DMS79 (cell line): Measurements from ENCODE around the gene CLMN.

Experiments used
- DNase-seq: peaks from one replicate; lab custom pipeline; 2025; lab: John Stamatoyannopoulos, UW

Gene CLMN

DNA sequence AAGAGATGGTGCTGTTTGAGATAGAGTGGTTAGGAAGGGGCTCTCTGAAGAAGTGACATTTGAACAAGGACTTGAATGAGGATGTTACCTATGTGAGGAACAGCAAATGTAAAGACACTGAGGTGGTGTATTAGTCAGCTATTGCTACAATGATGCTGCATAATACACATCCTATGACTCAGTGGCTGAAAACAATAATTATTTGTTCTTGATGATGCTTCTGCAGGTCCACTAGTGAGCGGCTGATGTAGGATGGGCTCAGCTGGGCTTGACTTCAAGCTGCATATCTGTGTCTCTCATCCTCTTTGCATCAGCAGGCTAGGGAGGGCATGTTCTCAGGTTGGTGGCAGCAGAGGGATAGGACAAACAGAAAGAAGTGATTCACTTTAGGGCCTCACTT is 21.4 kb upstream of the CLMN start:
- no peak for DNase-seq

DNA sequence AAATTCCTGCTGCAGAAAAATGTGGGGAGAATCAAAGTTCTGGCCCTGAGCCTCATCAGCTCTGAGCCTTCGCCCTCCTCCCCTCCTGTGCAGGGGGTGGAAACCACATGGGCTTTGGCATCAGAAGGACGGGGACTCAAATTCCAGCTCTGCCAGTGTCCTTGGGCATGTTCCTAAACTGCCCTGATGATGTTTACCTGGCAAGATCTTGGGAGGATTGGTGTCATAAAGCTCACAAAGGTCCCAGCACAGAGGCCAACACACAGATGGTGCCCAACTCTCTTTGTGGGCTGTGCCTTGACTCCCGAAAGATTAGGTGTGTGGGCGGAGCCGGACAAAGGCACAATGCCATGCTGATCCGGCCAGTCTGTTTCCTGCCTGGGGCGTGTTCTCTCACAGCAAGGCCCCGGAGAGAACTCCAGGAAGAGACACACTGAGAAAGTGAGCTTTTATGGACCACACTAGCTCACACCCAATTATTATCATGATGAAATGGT is 20.5 kb upstream of the CLMN start:
- DNase-seq = no peak

DNA sequence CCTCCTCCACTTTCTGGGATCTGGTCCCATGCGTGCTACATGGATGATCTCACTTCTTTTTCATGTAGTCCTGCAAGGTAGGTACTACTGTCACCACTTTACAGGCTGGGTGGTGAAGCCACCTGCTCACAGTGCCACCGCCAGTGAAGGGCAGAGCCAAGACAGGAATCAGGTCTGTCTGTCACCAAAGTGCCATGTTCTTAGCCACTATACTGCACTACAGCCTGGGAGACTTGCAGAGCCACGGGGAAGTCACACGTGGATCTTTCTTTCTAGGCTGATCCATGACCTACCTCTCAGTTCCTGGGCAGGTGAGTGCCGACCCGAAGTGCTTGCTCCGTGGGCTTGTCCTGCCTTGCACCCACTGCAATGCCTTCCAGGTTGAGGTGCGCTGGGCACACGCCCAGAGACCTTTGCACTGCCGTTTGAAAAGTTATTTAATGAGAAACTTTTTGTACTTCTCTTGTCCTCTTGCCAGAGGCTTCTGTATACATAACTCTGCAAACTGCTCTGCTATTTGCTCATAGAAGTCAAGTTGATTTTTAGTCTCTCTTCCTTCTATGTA is 19.7 kb upstream of the CLMN start:
- no peak for DNase-seq

DNA sequence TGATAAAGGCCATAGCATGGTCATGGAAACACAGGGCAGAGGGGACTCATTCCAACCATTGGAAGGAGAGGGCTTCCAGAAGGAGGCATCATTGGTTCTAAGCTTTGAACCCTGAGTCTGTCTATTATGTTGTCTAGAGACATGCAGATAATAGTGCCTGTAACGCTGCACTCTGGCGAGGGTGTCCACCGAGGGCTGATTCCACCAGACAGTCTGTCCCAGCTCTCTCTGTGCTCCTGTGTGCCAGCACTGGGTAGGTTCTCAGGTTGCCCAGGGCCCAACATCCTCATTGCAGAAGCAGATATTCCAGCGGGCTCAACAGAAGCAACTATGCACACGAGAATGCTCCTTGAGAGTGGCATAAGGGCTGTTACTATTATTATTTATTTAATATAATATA is 18.7 kb upstream of the CLMN start:
- no peak for DNase-seq

DNA sequence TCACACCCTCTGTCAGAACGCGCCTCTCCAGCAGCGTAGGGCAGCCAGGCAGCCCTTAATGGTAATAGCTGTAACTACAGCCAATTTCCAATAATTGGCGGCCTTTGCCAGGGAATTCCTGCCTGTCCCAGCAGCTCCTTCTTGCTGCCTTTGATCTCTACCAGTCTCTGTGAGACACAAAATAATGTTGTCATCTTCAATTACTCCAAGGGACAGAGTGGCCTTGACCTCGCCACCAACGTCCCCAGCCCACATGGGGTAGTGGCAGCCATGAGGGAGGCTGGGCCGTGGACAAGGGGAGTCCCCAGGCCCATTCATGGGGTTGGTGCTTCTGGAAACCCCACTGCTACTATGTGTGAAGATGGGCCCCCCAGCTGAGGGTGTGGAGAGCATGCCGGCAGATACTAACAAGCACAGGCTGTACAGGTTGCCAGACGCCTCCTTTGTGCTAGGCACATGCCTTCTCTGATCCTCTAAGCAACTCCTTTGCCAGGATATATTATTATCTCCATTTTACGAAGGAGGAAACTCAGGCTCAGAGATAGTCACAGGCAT is 17.4 kb upstream of the CLMN start:
- no peak for DNase-seq

DNA sequence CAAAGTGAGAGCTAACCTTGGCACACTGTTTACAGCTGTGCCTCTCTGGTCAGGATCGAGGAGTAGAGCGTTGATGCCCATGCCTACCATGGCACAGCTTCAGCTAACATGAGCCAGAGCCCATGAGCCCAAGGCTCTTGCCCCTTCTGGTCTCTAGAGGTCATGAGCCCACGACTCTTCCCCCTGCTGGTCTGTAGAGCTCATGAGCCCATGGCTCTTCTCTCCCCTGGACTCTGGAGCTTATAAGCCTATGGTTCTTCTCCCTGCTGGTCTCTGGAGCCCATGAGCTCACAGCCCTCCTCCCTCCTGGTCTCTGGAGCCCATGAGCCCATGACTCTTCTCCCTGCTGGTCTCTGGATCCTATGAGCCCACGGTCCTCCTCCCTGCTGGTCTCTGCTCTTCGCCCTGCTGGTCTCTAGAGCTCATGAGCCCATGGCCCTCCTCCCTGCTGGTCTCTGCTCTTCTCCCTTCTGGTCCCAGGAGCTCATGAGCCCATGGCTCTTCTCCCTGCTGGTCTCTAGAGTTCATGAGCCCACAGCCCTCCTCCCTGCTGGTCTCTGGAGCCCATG is 16.6 kb upstream of the CLMN start:
- no peak for DNase-seq

DNA sequence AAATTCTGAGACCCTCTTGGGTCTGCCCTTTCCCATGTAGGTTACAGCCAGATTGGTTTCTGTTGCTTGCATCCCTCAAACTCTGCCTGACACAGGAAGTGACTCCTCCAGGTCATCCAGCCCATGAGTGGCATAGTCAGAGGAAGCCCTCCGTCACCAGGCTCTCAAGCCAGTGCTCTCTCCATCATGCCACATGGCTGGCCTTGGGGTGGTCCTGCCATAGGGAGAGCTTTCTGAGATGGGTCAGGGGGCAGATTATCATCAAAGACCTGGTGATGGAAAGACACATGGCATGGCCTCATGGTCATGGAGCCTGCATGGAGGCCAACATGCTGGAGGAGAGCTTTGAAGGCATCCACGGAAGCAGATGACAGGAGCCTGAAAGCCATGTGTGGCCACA is 15.4 kb upstream of the CLMN start:
- DNase-seq = no peak

DNA sequence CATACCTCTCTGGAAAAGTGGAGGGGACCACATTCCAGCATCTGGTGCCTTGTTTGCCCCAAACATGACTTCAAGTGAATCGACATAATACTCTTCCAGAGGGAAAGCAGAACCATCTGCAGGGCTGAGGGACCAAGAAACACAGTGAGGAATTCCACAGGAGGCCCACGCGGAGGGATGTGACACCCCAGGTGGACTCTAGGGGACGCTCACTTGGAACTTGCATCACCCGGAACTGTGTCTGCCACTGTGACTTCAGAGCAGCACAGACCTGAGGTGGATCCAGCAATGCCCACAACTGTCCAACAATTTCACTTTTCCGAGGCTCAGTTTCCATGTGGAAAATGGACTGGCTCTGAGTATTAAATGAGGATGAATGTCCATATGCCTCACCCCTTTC is 14.3 kb upstream of the CLMN start:
- DNase-seq = no peak

DNA sequence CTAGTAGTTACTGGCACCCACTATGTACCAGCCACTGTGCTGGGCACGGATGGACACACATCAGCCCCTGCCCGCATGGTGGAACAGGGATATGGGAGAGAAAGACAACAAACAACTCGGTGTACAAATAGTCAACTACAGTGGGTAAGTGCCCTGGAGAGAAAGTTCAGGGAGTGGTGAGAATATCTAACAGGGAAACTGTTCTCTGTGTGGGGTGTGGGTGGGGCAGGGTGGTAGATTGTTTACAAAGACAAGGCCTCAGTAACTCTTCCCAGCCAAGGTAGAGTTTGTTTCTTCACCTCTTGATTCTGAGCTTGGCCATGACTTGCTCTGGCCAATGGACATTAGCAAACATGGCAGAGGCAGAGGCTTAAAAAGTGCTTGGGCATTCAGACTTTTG is 12.9 kb upstream of the CLMN start:
- no peak for DNase-seq

DNA sequence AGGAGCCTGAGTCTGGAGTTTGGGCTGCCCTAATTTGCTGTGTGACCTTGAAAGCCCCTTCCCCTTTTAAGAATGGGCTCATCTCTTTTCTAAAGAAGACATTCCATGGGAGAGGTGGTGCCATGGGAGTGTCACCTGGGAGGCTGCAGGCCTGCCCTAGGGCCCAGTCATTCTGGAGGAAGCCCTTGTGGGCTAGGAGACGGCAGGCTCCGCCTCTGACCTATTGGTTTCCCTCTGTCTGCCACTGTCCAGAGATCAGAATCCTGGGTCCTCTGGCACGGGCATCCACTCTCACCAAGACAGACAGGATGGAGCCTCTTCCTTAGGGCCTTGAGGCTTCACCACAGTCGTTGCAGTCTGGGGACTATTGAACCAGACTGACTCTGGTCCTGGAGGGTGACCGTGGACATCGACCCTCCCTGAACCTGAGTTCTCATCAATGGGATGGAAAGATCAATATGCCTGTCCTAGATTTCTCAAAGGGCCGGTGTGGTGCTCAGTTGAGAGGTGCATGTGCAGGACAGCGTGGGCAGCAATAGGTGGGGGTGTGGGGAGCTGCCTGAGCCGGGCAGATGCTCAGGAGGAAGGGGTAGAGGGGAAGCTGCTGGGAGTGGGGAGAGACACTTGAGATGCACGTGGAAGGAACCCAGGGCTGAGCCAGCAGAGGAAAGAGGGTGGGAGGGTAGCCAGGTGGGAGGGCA is 12.2 kb upstream of the CLMN start:
- no peak for DNase-seq

DNA sequence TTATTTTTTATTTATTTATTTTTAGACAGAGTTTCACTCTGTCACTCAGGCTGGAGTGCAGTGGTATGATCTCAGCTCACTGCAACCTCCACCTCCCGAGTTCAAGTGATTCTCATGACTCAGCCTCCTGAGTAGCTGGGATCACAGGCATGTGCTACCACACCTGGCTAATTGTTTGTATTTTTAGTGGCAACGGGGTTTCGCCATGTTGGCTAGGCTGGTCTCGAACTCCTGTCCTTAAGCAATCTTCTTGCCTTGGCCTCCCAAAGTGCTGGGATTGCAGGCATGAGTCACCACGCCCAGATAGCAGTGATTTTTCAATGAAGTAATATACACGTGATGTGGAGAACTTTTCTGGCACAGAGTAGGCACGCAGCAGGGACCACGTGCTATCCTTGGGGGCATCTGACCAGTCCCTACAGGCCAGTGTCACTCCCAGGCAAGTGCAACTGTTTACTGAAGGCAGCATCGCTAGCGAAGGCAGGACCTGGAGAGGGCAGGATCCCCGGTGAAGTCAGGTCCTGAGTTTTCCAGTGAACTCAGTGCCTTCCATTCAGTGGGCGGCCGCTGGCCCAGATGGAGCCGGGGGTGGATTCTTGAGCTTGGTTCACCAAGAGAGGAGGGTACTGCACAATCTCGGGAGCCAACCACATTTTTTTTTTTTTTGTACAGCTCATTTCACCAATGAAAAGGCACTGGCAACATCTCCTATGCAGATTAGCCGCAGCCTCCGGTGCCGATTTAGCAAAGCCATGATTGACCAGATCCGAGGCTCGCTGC is 11.1 kb upstream of the CLMN start:
- DNase-seq = no peak

DNA sequence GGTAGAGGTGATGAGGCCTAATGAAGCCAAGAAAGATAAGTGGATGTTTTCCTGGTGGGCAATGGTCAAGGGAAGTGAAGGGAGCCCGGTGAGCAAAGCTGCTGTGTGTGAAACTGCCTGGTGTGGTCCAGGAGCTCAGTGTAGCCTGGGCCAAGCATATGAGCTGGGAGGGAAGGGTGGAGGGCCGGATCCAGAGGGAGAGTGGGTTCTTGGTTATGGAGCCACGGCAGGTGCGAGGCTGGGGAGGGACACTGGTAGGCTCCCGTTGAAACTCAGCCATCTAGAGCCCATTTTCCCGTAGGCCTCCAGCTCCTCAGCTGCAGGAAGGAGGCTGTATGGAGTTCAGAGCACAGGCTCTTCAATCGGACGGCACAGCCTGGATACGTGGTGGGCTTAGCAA is 10.2 kb upstream of the CLMN start:
- no peak for DNase-seq

DNA sequence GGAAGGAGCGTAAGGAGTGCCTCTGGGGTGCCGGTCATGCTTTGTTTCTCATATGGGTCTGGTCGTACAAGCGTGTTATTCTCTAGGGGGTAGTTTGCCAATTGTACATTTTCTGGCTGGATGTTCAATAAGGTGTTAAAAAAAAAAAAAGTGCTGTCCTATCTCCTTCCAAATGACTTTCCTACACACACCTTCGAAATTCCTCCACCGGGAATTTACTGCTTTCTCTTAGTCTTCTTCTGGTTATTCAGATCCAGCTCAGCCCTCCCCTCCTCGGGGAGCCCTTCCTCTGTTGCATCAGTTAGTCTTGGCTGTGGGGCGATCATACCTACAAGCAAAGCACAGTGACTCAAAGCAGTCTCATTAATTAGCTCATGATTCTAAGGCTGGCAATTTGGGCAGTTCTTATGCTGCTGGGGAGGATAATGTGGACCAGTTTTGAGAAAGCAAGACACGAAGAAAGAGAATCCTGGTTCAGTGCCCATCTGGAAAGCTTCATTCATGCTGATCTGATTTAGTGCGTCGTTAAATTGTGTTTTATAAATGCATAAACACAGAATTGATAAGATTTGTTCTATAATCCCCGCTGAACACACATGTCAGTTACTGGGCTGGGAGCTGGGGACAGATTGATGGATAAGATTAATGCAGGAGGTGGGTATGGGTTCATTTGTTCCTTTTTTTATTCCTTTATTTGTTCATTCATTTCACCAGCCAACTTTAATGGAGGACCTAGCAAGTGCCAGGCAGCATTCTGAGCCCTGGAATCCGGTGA is 9.2 kb upstream of the CLMN start:
- no peak for DNase-seq

DNA sequence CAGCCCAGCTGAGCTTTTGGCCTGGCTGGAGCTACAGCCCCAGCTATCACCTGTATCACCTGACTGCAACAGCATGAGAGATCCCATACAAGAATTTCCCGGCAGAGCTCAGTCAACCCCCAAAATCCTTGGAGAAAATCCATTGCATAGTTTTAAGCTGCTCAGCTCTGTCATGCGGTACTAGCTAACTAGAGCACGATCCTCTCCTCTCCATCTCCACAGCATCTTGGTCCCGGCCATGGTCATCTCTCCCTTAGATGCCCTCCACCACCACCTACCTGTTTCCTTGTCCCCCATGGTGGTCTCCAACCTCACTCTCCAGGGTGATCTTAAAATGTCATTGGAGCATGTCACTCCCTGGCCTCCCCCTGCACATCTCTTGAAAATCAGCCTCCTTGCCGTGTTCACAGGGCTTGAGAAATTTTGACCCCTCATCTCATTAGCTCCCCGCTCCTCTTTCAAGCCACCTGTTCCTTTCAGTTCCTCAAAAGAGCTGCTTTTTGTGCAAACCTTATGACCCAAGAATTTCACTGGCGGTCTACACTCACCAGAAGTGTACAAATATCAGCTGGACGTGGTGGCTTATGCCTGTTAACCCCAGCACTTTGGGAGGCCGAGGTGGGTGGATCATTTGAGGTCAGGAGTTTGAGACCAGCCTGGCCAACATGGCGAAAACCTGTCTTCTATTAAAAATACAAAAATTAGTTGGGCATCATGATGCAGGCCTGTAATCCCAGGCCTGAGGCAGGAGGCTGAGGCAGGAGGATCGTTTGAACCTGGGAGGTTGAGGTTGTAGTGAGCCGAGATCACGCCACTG is 8.1 kb upstream of the CLMN start:
- no peak for DNase-seq

DNA sequence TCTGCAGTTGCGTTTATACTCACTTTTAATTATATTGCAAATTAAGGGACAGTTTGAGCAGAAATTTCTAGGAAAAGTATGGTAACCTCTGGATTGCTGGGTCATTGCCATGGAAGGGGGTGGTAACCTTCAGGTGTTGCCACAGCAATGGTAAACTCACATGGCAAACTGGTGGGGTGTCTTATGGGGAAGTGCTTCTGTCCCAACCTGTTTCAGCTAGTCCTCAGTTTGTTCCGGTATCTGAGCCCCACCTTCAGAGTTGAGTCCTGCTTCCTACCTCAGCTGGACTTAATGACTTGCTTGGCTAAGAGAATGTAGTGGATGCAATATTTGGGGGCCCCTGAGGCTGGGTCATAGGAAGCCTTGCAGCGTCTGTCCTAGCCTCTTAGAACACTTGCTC is 7.3 kb upstream of the CLMN start:
- no peak for DNase-seq

DNA sequence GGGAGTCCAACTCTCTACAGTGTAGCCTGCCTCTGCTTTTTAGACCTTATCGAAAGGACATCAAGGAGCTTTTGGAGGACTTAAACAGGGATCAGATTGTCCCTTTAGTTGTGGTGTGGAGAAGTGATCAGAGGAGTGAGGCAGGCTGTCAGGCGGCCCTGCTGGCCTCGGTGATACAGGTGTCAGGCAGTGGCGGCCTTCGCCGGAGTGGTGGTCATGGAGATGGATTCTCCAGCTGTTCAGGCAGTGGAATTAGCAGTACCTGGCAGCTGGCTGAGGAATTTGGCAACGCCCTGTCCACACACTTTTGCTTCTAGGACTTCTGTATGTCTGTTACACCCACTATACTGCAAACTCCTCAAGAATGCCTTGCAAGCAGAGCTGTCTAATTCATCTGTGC is 4.2 kb upstream of the CLMN start:
- no peak for DNase-seq

DNA sequence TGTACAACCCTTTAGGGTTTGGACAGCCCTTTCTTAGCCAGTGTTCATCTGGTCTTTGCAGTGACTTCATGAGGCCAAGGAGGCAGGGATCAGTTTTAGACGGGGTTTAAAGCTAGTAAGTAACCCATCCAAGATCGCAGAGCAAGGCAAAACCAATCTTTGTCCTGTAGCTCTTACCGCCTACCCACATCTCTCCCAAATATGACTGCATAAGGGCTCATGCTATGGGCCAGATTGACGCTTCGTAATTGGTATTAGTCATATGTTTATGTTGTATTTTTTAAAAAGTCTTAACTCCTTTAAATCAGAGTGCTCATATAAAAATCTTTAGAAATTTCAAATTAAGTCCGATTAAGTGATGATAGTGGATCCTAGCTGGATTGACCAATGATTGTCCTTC is 3.7 kb upstream of the CLMN start:
- no peak for DNase-seq

DNA sequence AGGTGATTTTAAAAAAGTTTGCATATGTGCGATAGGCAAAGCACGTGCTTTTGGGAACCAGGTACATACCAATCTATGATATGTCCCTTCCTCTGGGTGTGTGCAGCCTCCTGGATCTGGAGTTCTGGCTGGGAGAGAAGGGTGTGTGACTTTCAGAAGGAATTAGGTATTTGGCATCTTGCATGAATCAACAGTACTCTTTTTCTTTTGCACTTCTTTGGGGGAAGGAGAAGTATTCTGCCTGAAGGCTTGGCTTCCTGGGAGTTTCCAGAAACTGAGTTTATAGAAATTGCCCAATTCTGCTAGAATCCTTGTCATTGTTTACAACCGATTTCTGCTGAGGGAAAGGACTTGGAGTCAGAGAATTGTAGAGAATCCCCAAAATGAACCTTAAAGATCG is 2.9 kb upstream of the CLMN start:
- no peak for DNase-seq

DNA sequence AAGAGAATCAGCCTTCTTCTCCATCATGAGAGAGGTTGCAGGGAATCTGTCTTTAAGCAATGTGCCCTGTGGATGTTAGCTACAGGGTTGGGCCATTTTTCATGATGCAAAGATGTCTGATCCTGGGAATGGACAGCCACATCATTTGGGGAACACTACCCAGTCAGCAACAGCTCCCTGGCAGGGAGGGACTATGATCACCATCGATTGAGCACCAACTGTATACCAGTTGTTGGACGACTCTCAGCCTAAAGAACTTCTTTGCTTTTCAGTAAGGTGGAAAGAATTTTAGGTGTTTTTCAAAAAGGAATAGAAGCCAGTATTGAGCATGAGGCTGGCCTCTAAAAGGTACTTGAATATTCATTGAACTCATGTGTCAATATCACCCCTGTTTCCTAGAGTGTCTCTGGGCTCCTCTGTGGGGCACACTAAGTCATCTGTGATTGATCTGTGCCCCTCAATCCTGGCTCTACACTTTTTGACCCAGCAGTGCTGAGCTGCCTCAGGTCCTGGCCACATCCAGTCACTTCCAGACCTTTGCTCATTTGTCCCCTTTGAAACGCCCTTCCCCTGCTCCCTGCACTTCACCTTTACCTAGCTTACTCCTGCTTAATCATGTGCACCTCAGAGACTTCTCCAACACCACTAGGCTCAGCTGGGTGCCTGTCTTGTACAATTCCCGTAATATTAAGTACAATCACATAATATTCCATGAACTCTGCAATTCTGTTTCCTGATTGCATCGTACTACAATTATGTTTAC is 2.2 kb upstream of the CLMN start:
- DNase-seq = no peak

DNA sequence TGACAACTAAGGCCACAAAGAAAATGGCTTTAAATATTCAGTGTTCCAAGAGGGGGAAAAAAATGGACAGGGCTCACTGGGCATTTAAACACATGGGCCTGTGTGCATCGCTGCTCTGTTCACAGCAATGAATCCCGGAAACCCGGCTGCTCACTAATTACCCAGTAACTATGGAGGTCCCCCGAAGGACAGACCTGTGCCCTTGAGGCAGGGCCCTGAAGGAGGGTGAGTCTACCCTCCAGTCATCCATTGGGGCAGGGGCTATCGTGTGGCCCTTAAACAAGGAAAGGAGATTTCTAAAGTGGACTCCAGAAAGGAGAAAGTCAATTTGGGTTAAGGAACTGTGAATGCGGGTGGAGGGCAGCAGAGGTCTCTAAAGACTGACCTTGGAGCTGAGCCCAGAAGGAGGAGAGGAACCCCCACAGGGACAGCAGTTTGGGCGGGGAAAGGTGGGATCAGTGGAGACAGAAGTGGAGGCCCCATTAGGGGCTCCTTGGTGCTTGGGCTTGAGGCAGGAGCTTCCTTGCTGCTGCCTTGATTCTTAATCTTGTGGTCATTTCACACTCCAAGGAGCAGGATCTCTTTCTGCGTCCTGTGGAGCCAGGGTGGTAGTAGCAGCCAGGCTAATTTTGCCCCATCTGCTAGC is 1.4 kb upstream of the CLMN start:
- DNase-seq = no peak
